A673 (cell line): Measurements from ENCODE around the gene ESRRA.

Experiments used
- CTCF ChIP-seq: fragments of 300-800, 200-600 bp; sonication (generic); conservative IDR thresholded peaks from 2 replicates; pipeline ENCODE4 v1.5.1; 2017; ENCODE audit warnings: low read depth, mild to moderate bottlenecking, antibody characterized with exemption, low read length, moderate library complexity, mixed read lengths
- EZH2 ChIP-seq: fragments of 200-600 bp; sonication (generic); IDR thresholded peaks from 2 replicates; pipeline ENCODE4 v1.6.1; 2017; ENCODE audit warnings: borderline replicate concordance, low read depth, mild to moderate bottlenecking, mixed read lengths, antibody characterized with exemption, low read length; ENCODE audit not compliant: poor library complexity, severe bottlenecking

- TF ChIP-seq CTCF (no peak), EZH2 (no peak)
These were observed 19.2 kb upstream of the ESRRA start for GRCh38 chr11:64285885-64286800.
